GM21717 (cell line): ENCODE data around the gene RHOF.
"Not testable (repeated sequence)": the region's sequence is repeated elsewhere in the genome, so short reads cannot be mapped to it uniquely, and the experiment has no call there.

Experiments used
- ATAC-seq: cut with Tn5 transposase; IDR thresholded peaks from one replicate; pipeline ENCODE4 v1.9.1; 2021; ENCODE audit warnings: mild to moderate bottlenecking, moderate library complexity; ENCODE audit not compliant: unreplicated experiment

Gene RHOF

DNA sequence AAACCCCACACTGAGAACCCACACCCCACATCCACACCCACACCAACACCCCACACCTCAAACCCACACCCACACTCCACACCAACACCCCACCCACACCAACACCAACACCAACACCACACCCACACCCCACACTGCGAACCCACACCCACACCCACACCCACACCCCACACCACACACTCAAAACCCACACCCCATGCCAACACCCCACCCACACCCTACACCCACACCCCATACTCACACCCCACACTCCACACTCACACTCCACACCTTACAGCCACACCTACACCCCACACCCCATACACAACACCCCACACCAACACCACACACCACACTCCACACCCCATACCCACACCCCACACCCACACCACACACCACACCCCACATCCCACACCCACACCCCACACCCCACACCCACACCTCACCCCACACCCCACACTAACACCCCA lies 43.0 kb downstream of the RHOF start:
- no peak for ATAC-seq

DNA sequence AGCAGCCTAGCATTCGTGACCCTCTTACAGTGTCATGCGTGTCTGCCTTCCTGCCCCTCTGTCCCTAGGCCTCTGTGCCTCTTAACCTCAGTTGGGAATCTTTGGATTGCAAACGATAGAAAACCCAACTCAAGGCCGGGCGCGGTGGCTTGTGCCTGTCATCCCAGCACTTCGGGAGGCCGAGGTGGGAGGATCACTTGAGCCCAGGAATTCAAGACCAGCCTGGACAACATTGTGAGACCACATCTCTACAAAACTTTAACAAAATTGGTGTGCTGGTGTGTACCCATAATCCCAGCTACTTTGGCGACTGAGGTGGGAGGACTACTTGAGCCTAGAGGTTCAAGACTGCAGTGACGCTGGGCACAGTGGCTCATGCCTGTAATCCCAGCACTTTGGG lies 44.2 kb downstream of the RHOF start:
- no peak for ATAC-seq

DNA sequence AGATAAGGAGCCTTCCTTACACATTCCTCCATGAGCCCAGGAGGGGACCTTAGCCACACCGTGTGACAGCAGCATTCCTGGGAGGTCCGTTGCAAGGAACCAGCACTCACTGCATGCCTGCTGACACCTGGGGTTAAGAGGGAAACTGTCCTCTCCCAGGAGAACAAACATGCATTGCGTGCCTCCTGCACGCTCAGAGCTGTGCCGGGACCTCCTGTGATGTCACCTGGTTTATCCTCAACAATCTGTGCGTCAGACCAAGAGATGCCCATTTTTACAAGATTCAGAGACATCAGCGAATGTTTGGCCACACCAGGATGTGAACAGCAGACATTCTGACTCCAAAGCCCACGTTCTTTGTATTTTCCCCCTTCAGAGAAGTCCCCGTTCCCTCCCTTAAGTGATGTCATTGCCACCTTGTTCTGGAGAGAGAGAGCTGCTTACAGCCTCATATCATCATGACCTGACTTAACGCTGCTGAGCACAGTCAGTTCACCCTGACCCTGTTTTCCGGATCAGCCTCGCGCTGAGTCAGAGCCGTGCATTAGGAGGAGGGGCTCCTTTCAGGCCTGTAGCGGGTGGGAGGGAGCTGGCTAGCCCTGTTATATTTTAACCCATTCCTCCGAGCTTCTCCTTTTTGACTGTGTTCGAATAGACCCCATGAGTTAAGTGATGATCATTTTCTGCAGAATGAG lies 44.8 kb downstream of the RHOF start:
- no peak for ATAC-seq

DNA sequence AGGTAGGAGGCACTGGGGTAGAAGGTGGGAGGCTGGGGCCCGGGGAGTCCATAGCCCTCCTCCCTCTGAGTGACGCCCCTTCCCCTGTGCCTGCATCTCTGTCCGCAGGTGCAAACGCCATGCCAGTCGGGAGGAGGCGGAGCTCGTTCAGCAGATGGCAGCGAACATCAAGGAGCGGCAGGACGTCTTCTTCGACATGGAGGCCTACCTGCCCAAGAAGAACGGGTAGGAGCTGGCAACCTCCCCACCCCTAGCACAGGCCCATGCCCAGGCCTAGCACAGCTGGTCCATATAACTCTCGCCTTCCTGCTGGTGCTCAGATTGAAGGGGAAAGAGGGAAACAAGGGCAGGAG lies 45.3 kb downstream of the RHOF start:
- ATAC-seq = no peak

DNA sequence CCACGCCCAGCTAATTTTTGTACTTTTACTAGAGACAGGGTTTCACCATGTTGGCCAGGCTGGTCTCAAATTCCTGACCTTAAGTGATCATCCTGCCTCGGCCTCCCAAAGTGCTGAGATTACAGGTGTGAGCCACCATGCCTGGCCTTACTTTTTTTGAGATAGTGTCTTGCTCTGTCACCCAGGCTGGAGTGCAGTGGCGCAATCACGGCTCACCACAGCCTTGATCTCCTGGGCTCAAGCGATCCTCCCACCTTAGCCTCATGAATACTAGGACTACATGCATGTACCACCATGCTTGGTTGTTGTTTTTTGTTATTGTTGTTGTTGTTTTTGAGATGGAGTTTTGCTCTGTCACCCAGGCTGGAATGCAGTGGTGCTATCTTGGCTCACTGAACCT lies 47.9 kb downstream of the RHOF start:
- ATAC-seq = not testable (repeated sequence)

DNA sequence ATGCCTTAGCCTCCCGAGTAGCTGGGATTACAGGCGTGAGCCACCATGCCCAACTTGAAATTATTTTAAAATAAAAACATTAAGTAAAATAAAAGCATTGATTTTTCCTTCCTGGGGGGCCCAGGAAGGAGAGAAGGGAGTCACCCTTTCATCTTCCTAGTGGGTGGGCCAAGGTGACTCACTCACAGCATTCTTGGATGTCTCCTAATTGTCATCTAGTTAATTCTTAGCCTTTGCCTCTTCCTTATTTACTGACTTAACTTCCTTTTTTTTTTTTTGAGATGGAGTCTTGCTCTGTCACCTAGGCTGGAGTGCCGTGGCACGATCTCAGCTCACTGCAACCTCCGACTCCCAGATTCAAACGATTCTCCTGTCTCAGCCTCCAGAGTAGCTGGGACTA lies 51.7 kb downstream of the RHOF start:
- ATAC-seq = no peak

DNA sequence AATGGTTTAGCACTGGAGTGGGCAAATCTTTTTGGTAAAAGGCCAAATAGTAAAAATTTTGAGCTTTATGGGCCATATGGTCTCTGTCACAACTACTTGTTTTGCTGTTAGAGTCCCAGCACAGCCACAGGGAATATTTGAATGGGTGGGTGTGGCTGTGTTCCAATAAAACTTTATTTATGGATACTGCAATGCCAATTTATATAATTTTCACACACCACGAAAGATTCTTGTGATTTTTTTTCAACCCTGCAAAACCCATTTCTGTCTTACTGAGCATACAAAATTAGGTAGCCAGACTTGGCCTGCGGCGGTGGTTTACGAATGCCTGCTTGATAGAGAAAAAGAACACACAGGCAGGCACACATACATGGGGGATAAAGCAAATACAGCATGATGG lies 52.6 kb downstream of the RHOF start:
- ATAC-seq = no peak

DNA sequence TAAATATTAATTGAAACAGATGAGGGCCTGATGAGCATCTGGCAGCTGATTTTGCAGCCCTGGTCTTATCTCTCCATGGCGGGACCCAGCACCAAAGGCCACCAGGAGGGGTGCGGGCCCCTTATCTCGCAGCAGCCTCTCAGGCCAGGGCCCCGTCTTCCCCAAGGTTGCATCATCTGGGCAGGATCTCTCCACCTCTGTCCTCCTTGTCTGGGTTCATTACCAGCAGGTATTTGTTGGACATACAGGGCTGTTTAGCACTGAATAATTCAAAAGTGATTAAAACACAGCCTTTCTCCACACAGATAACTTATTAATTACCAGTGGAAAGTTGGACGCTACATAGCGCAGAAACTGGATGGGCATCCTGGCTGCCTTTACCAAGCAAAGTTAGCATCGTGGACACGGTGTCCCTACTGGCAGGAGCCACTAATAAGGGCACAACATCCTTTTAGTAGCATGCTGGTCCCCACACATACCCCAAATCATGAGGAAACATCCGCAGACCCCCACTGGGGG lies 55.1 kb downstream of the RHOF start:
- no peak for ATAC-seq

DNA sequence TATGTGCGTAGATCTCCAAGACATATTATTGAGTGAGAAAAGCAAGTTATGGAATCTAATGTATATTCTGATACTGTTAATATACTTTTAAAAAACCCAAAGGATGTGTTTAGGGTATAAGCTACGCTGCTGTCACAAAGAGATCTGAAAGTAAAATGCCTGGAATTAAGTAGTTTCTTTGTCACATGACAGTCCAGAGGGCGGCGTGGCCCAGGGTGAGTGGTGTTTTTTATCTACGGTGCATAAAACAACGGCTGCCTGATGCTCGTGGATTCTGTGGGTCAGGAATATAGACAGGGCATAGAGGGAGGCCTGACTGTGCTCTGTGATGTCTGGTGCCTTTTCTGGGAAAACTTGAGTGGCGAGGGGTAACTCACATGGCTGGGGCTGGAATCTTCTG lies 59.6 kb downstream of the RHOF start:
- no peak for ATAC-seq

DNA sequence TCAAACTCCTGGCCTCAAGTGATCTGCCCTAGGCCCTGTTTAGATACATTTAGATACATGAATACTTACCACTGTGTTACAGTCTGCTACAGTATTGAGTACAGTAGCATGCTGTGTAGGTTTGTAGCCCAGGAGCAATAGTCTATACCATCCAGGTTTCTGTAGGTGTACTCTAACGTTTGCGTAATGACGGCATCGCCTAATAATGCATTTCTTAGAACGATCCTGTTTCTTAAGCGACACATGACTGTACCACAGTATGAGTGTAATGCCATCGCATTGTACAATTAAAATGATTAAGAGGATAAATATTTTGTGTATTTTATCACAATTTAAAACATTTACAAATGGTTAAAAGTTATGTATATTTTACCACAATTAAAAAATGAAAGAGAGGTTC lies 62.0 kb downstream of the RHOF start:
- no peak for ATAC-seq

DNA sequence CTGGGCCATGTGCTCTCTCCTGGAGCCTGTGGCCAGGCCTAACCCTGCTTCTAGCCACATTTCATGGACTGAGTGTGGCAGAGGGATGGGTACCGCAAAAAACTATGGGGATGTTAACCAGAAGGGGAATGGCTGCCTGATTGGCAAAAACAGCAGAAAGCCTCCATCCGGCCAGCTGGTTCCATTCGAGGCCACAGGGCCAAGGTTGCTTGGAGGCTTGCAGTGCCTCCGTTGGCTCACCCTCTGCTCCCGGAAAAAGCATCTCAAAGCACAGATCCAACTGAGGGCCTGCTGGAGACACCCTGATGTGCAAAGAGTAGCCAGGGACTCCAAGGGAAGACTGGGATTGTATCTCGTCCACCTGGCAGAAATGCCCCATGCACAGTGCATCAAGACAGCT lies 64.5 kb downstream of the RHOF start:
- no peak for ATAC-seq
